ENCODE results near the gene SLC2A6.

SLC2A6 gene

DNA sequence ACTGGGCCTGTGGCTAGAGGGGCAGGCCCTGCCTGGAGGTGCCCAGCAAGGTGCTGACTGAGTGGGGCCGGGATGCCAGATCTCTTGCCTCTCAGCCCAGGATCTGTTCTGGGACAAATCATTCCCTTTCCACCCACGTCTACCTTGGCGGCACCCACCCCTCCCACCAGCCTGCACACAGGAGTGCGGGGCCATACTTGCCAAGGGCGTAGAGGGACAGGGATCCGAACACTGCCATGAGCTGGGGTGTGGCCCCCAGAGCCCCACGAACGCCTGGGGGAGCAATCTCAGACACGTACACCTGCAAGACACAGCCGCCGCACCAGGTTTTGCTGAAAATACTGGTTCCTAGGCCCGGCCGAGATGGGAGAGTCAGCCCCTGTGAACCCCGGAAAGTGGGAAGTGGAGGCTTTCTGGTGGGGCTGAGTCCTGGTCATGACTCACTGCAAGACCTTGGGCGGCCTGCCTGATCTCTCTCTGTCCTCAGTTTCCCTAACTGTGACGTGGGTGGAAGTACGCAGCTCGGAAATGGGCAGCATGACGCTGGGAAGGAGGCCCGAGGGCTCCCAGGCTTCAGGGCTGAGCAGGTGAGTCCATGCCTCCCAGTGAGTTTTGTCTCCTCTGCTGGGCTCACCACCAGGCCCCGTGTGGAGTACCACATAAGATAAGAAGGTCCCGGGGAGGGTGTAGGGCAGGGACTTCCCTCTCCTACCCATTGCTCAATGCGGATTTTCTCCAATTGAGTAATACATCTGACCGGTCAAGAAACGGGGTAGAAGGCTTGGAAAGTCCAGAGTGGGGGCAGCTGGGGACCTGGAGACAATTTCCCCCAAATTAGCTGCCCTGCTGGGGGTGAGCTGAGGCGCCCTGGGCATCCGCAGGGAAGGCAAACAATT lies 2.6 kb downstream of the SLC2A6 start:
- DNase-seq: no peak

GRCh38 chr9:133475292-133476012 lies 3.4 kb downstream of the SLC2A6 start:
- DNase-seq: no peak

GRCh38 chr9:133474853-133475252 lies 4.0 kb downstream of the SLC2A6 start:
- no peak for DNase-seq

GRCh38 chr9:133474215-133474614 lies 4.7 kb downstream of the SLC2A6 start:
- DNase-seq: no peak

DNA sequence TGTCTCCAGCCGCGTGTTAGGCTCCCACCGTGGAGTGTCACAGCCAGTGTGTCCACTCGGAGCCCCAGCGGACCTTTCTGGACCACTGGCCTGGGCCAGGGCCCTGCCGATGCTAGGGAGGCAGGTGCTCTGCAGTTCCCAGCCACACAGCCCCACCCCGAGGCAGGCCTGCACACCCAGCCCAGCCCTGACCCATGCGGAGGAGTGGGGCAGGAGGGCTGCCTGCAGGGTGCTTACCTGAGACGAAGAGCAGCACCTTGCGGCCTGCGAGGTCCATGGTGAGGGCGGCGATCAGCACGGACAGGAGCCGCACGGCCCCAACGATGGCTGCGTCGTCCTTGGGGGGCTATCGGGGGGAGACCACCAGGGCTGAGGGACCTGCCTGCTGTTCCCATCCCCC lies 5.2 kb downstream of the SLC2A6 start:
- DNase-seq: no peak

GRCh38 chr9:133472753-133473378 lies 6.0 kb downstream of the SLC2A6 start:
- DNase-seq: no peak

DNA sequence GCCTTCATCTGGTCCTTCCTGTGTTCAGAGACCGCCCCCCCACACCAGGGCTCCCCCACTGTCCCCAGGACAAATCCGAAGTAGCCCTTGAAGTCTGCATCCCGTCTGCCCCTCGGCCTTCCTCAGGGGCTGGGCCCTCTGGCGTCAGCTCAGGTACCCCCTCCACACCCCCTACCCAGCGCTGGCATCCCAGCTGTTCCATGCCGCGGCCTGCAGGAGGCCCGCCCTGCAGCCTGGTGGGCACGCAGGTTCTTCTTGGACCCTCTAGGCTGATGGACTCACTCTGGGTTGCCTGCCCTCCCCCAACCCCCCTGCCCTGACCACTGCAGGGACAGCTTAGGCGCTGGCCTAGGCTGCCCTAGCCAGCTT lies 6.6 kb downstream of the SLC2A6 start:
- no peak for DNase-seq

DNA sequence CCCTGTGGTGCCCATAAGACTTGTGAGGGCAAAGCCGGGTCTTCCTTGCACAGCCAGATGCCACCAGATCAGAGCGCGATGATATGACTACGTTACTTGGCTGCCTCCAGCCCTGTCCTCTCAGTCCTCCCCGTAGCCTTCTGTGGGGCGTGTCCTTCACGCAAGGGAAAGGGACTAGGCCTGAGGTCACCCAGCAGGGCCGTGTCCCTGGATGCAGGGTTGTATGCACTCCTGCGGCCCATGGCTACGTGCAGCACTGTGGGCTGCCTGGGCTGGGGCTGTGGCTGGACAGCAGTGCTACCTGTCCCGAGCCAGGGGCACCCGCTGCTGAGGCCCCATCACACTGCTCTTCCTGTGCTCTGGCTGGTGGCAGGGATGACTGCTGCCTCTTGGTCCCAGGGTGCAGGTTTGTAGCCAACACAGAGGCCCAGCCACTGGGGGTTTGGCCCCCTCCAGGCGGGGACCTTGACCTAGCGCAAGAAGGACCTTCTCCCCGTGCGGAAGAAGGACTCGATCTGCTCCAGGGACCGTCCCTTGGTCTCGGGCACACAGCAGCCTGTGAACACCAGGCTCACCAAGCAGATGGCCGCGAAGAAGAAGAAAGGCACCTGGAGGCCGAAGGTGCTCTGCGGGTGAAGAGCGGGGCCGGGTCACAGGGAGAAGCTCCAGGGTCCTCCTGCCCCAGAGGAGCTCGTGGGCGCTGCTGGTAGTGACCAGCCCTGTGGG lies 7.2 kb downstream of the SLC2A6 start:
- DNase-seq: no peak

GRCh38 chr9:133470988-133471387 lies 7.9 kb downstream of the SLC2A6 start:
- DNase-seq: no peak

DNA sequence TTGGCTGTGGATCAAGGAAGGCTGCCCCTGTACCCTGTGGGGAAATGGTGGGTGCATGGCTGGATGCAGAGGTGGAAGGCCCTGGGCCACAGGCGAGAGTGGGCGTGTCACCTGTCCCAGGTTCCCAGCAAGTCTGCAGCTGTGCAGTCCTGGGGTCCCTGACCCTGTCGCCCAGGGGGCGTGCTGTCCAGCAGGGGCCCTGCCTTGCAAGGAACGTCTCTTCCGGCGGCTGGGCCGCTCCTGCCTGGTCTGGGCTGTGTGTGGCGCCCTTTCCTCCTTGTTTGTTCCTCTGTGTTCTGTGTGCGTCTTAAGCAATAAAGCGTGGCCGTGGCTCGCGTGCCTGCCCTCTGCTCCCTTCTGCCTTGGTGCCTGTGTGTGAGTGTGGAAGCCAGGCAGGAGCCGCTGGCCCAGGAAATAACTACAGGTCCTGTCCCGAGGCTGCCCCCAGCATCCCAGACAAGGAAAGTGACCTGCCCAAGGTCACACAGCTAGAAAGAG lies 8.4 kb downstream of the SLC2A6 start:
- no peak for DNase-seq

GRCh38 chr9:133468777-133469421 lies 10.0 kb downstream of the SLC2A6 start:
- DNase-seq: no peak

- no peak for DNase-seq
Observed at GRCh38 chr9:133468374-133468773, 10.5 kb downstream of the SLC2A6 start.

- no peak for DNase-seq
Observed at GRCh38 chr9:133467101-133467500, 11.8 kb downstream of the SLC2A6 start.

GRCh38 chr9:133465984-133466383 lies 12.9 kb downstream of the SLC2A6 start:
- no peak for DNase-seq

DNA sequence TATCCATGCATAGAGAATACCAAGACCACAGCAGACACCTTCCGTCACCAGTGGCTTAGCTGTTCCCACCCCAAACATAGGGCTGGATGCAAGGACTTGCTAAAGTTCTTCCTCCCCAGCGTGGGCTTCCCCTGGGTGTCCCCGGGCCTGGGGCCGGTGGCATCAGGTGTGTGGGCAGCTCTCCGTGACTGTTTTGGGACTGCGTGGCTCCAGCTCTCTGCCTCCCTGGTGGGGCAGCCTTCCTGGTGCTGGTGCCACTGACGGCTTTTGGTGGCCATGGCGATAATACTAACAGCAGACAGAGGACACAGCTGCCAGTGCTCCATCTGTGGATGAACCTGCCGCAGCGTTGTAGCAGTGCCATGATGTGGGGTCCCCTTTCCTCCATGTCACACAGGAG lies 14.3 kb downstream of the SLC2A6 start:
- no peak for DNase-seq

- DNase-seq: no peak
Observed at GRCh38 chr9:133463864-133464615, 14.9 kb downstream of the SLC2A6 start.

DNA sequence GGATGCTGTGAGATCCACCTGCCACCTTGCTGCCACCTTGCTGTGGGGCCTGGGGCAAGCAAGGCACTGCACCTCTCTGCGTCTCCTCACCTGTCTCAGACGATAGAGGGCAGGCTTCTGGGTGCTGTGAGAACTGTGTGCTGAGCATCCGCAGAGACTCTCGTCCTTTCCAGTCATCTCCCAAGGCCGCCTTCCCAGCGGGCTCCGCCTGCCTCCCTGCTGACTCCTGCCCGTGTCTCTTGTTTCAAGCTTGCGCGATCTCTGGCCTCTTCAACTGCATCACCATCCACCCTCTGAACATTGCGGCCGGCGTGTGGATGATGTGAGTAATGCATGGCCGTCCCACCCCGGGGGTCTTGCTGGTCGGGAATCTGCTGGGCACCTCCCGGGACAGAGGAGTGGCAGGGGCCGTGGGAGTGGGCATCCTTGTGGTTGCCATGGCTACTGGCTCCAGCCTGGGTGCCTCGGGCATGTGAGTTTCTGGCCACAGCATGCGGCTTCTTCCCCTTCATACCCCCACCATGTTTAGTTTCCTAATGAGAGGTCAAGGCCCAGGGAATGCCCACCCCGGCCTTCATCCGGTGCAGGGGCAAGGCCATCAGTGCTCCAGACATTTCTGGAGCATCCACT lies 15.6 kb downstream of the SLC2A6 start:
- no peak for DNase-seq

- DNase-seq: no peak
Observed at GRCh38 chr9:133461975-133462374, 16.9 kb downstream of the SLC2A6 start.

DNA sequence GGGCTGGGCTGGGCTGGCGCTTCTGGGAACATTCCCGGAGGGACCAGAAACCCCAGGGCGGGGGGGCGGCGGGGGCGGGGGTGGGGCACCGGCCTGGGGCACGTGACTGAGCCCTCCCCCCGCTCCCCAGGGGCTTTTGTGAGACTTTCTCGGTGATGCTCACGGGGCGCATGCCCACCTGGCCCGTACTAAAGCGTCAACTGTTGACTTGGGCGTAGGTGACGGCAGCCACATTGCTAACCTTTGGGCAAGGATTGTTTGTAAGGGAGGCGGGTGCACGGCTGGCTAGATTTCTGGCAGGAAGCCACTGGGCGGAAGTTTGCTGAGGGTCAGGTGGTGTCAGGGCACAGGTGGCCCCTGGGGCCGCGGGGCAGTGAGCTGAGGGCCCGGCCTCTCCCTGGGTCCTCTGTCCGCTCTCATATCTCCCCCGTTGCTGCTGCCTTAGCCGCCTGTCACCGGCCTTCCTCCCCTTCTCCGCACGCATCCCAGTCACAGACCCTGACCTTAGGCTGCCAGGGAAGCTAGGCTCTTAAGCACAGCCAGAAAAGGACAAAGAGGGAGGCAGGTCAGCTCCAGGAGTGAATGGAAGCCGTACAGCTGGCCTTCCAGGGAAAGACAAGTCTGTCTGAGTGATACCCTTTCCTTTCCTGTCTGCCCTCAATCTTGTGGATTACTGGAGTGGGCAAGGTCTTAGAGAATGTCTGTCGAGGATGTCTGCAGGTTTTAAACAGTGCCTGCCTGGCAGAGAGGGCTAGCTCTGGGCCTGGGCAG lies 18.3 kb downstream of the SLC2A6 start:
- DNase-seq: peak; percentile 42
